Measurements from ENCODE around the gene DOCK1.

The DOCK1 gene

GRCh38 chr10:127073666-127074065 is 168.4 kb downstream of the DOCK1 start:
- Histone ChIP-seq H2AK5ac (ENCODE audit: low read length, severe bottlenecking) (no peak overlapping the region), H3K4me2 (ENCODE audit: low read length, poor library complexity, severe bottlenecking) (no peak overlapping the region), H3K9ac (ENCODE audit: low read length) (no peak overlapping the region), H3K79me1 (replicated peaks; ENCODE audit: low read length, poor library complexity, severe bottlenecking) (peaks cover 21% of the 10 kb centered on the region), H3K27ac (ENCODE audit: low read length, poor library complexity, severe bottlenecking) (no peak overlapping the region), H2AFZ (ENCODE audit: low read depth, low read length) (no peak overlapping the region), H2BK120ac (ENCODE audit: low read depth, low read length) (no peak overlapping the region), H3K4me3 (ENCODE audit: insufficient read depth in 1 of 2, low read depth in 1 of 2, low read length in 2 of 2) (no peak overlapping the region), H2BK15ac (ENCODE audit: low read depth, poor library complexity, severe bottlenecking) (no peak overlapping the region), H3K4ac (ENCODE audit: low read depth in 1 of 2, low read length in 2 of 2) (no peak overlapping the region), H2BK5ac (ENCODE audit: low read depth, low read length, poor library complexity, severe bottlenecking) (no peak overlapping the region), H3K23ac (ENCODE audit: low read length in 2 of 2) (no peak overlapping the region), H3K9me3 (ENCODE audit: control insufficient read depth, low read length) (no peaks in the 10 kb centered on the region), H4K91ac (ENCODE audit: low read length) (no peak overlapping the region), H3K36me3 (ENCODE audit: control insufficient read depth in 1 of 2, insufficient read depth in 2 of 2, low read depth in 1 of 2, low read length in 2 of 2) (peaks cover 37 to 88% of the 10 kb centered on the region in 2 experiments), H3K14ac (ENCODE audit: low read length in 2 of 2) (no peak overlapping the region), H2BK12ac (ENCODE audit: low read length in 2 of 2) (no peak overlapping the region), H4K8ac (ENCODE audit: low read length) (no peak overlapping the region), H3K18ac (ENCODE audit: low read depth in 1 of 2, low read length in 2 of 2) (no peak overlapping the region), H3K4me1 (ENCODE audit: control insufficient read depth, insufficient read depth, low read depth, low read length) (no peaks in the 10 kb centered on the region), H3K27me3 (ENCODE audit: control insufficient read depth in 1 of 2, insufficient read depth in 1 of 2, low read length in 2 of 2) (no peaks in the 10 kb centered on the region)
- 98% methylated on average over 2 of the region's 3 CpGs for WGBS
- no peak for DNase-seq

DNA sequence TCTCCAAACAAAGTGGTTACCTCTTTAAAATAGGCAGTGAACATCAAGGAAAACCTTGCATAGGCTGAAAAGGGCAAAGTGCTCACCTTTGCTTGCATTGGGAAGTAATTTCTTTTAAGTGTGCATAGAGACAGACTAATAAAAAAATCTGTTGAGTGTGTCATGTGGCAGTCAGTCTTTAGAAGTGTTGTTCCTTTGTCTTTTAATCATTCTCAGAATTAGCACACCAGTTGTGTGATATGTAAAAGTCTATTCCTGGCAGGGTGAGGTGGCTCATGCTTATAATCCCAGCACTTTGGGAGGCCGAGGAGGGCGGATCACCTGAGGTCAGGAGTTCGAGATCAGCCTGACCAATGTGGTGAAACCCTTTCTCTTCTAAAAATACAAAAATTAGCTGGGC is 174.2 kb downstream of the DOCK1 start:
- Histone ChIP-seq H3K14ac (ENCODE audit: low read length in 2 of 2) (no peak overlapping the region), H3K4me2 (ENCODE audit: low read length, poor library complexity, severe bottlenecking) (no peak overlapping the region), H4K91ac (ENCODE audit: low read length) (no peak overlapping the region), H3K27me3 (ENCODE audit: control insufficient read depth in 1 of 2, insufficient read depth in 1 of 2, low read length in 2 of 2) (no peaks in the 10 kb centered on the region), H3K9me3 (ENCODE audit: control insufficient read depth, low read length) (no peaks in the 10 kb centered on the region), H3K18ac (ENCODE audit: low read depth in 1 of 2, low read length in 2 of 2) (no peak overlapping the region), H2AFZ (ENCODE audit: low read depth, low read length) (no peak overlapping the region), H3K4ac (ENCODE audit: low read depth in 1 of 2, low read length in 2 of 2) (no peak overlapping the region), H3K9ac (ENCODE audit: low read length) (no peak overlapping the region), H2BK15ac (ENCODE audit: low read depth, poor library complexity, severe bottlenecking) (no peak overlapping the region), H3K4me3 (ENCODE audit: insufficient read depth in 1 of 2, low read depth in 1 of 2, low read length in 2 of 2) (no peak overlapping the region), H2BK120ac (ENCODE audit: low read depth, low read length) (no peak overlapping the region), H3K79me1 (replicated peaks; ENCODE audit: low read length, poor library complexity, severe bottlenecking) (peaks cover 22% of the 10 kb centered on the region), H3K27ac (ENCODE audit: low read length, poor library complexity, severe bottlenecking) (no peak overlapping the region), H3K4me1 (ENCODE audit: control insufficient read depth, insufficient read depth, low read depth, low read length) (peaks cover 2% of the 10 kb centered on the region), H4K8ac (ENCODE audit: low read length) (no peak overlapping the region), H2AK5ac (ENCODE audit: low read length, severe bottlenecking) (no peak overlapping the region), H3K36me3 (ENCODE audit: control insufficient read depth in 1 of 2, insufficient read depth in 2 of 2, low read depth in 1 of 2, low read length in 2 of 2) (peaks cover 34 to 87% of the 10 kb centered on the region in 2 experiments), H3K23ac (ENCODE audit: low read length in 2 of 2) (no peak overlapping the region), H2BK5ac (ENCODE audit: low read depth, low read length, poor library complexity, severe bottlenecking) (no peak overlapping the region), H2BK12ac (ENCODE audit: low read length in 2 of 2) (no peak overlapping the region)
- no peak for DNase-seq
- 94% methylated on average over 3 of the region's 3 CpGs for WGBS

DNA sequence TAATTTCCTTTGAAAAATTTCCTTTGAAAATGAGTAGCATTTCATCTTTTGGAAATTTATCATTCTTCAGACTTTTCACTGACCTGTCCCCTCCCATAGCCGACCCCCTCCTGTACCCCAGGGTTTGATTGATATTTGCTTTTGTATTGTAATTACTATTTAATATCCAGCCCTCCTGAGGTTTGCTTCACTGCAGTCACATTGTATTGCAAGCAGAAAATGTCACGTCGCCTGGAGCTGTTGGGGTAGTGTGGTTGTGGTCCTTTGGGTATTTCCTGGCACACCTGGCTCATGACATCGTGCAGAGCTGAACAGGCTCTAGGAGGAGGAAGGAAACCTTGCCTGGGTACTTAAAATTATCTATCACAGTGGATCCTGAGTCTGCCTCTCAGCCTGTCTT is 175.1 kb downstream of the DOCK1 start:
- no peak for DNase-seq
- Histone ChIP-seq H3K4me1 (ENCODE audit: control insufficient read depth, insufficient read depth, low read depth, low read length) (peaks cover 2% of the 10 kb centered on the region), H3K4ac (ENCODE audit: low read depth in 1 of 2, low read length in 2 of 2) (no peak overlapping the region), H3K14ac (ENCODE audit: low read length in 2 of 2) (no peak overlapping the region), H2BK15ac (ENCODE audit: low read depth, poor library complexity, severe bottlenecking) (no peak overlapping the region), H3K27ac (ENCODE audit: low read length, poor library complexity, severe bottlenecking) (no peak overlapping the region), H2BK12ac (ENCODE audit: low read length in 2 of 2) (no peak overlapping the region), H4K8ac (ENCODE audit: low read length) (no peak overlapping the region), H4K91ac (ENCODE audit: low read length) (no peak overlapping the region), H3K23ac (ENCODE audit: low read length in 2 of 2) (no peak overlapping the region), H3K36me3 (ENCODE audit: control insufficient read depth in 1 of 2, insufficient read depth in 2 of 2, low read depth in 1 of 2, low read length in 2 of 2) (peaks cover 37 to 85% of the 10 kb centered on the region in 2 experiments), H3K9me3 (ENCODE audit: control insufficient read depth, low read length) (no peaks in the 10 kb centered on the region), H3K27me3 (ENCODE audit: control insufficient read depth in 1 of 2, insufficient read depth in 1 of 2, low read length in 2 of 2) (no peaks in the 10 kb centered on the region), H3K4me2 (ENCODE audit: low read length, poor library complexity, severe bottlenecking) (no peak overlapping the region), H3K18ac (ENCODE audit: low read depth in 1 of 2, low read length in 2 of 2) (no peak overlapping the region), H2BK120ac (ENCODE audit: low read depth, low read length) (no peak overlapping the region), H2AK5ac (ENCODE audit: low read length, severe bottlenecking) (no peak overlapping the region), H3K79me1 (replicated peaks; ENCODE audit: low read length, poor library complexity, severe bottlenecking) (peaks cover 26% of the 10 kb centered on the region), H3K4me3 (ENCODE audit: insufficient read depth in 1 of 2, low read depth in 1 of 2, low read length in 2 of 2) (no peak overlapping the region), H2AFZ (ENCODE audit: low read depth, low read length) (no peak overlapping the region), H3K9ac (ENCODE audit: low read length) (no peak overlapping the region), H2BK5ac (ENCODE audit: low read depth, low read length, poor library complexity, severe bottlenecking) (no peak overlapping the region)
- WGBS, result 99% methylated on average over 3 of the region's 4 CpGs

DNA sequence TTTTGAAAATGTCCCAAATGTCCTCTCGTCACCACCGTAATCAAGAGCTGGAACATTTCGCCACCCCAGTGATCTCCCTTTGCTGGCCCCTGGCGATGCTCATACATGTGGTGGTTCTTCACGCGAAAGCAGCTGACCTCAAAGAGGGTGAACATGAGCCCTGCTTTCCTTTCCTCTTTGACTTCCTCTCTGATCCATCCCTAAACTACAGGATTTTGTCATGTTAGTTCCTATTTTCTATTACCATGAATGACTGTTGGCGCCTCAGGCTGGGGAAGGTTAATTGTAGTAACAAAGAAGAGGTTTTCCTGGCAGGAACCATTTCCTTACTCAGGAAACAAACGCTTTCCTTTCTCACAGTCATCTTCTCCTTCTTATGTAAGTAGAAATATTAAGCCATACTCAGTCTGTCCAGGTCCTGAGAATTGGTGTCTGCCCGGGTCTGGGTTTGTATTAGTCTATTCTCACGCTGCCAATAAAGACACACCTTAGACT is 176.7 kb downstream of the DOCK1 start:
- peaks cover 23% of the 10 kb centered on the region for H3K79me1 ChIP-seq (replicated peaks; ENCODE audit: low read length, poor library complexity, severe bottlenecking)
- H4K8ac ChIP-seq (ENCODE audit: low read length), result no peak overlapping the region
- no peak overlapping the region for H2BK120ac ChIP-seq (ENCODE audit: low read depth, low read length)
- no peak overlapping the region for H3K4me2 ChIP-seq (ENCODE audit: low read length, poor library complexity, severe bottlenecking)
- no peak overlapping the region for H3K14ac ChIP-seq (ENCODE audit: low read length in 2 of 2)
- H2BK5ac ChIP-seq (ENCODE audit: low read depth, low read length, poor library complexity, severe bottlenecking), result no peak overlapping the region
- H3K4me1 ChIP-seq (ENCODE audit: control insufficient read depth, insufficient read depth, low read depth, low read length), result peaks cover 2% of the 10 kb centered on the region
- DNase-seq, result no peak
- no peak overlapping the region for H3K4ac ChIP-seq (ENCODE audit: low read depth in 1 of 2, low read length in 2 of 2)
- no peak overlapping the region for H3K9ac ChIP-seq (ENCODE audit: low read length)
- H3K4me3 ChIP-seq (ENCODE audit: insufficient read depth in 1 of 2, low read depth in 1 of 2, low read length in 2 of 2), result no peak overlapping the region
- H3K27me3 ChIP-seq (ENCODE audit: control insufficient read depth in 1 of 2, insufficient read depth in 1 of 2, low read length in 2 of 2), result no peaks in the 10 kb centered on the region
- H2BK12ac ChIP-seq (ENCODE audit: low read length in 2 of 2), result no peak overlapping the region
- no peak overlapping the region for H3K18ac ChIP-seq (ENCODE audit: low read depth in 1 of 2, low read length in 2 of 2)
- no peak overlapping the region for H2BK15ac ChIP-seq (ENCODE audit: low read depth, poor library complexity, severe bottlenecking)
- no peak overlapping the region for H2AFZ ChIP-seq (ENCODE audit: low read depth, low read length)
- no peak overlapping the region for H3K23ac ChIP-seq (ENCODE audit: low read length in 2 of 2)
- no peaks in the 10 kb centered on the region for H3K9me3 ChIP-seq (ENCODE audit: control insufficient read depth, low read length)
- 98% methylated on average over 8 of the region's 10 CpGs for WGBS
- H3K27ac ChIP-seq (ENCODE audit: low read length, poor library complexity, severe bottlenecking), result no peak overlapping the region
- no peak overlapping the region for H2AK5ac ChIP-seq (ENCODE audit: low read length, severe bottlenecking)
- peaks cover 22 to 80% of the 10 kb centered on the region in 2 experiments for H3K36me3 ChIP-seq (ENCODE audit: control insufficient read depth in 1 of 2, insufficient read depth in 2 of 2, low read depth in 1 of 2, low read length in 2 of 2)
- no peak overlapping the region for H4K91ac ChIP-seq (ENCODE audit: low read length)
